SK-N-SH (cell line): ENCODE measurements around the gene CASQ1. TPM values are rescaled to one million over a fixed set of nuclear protein-coding genes. Genes with fewer than 3 reads are reported as not detected.

ENCODE experiments used
- CTCF ChIA-PET: fragments of 300-600, 350-600 bp; formaldehyde crosslinking; extraction: SDS; loops from one replicate; lab custom pipeline; 2021; lab: Yijun Ruan, JAX
- POLR2A ChIA-PET: fragments of 350-600 bp; sonication (Branson Sonifier 250); formaldehyde crosslinking; extraction: SDS; loops from one replicate; lab custom pipeline; 2020; ENCODE audit warnings: antibody characterized with exemption, inconsistent platforms; lab: Yijun Ruan, JAX
- DNase-seq: peaks from one replicate; pipeline ENCODE4 v3.0.0; 2012
- H2AFZ ChIP-seq: fragments of 200-600 bp; sonication (generic); 2 replicates; pipeline ENCODE4 v1.8.1; 2016; ENCODE audit warnings: antibody characterized with exemption, mild to moderate bottlenecking, low read depth
- H3F3A ChIP-seq: fragments of 200-600 bp; sonication (generic); replicated peaks from 2 replicates; pipeline ENCODE3; 2016; ENCODE audit warnings: antibody characterized with exemption, mild to moderate bottlenecking; ENCODE audit not compliant: insufficient read depth
- H3K27ac ChIP-seq, 2 experiments: fragments of 200-500 bp in 1 of 2; fragments of 200-600 bp in 1 of 2; sonication (Bioruptor generic) in 1 of 2; sonication (generic), shearing (Covaris generic) in 1 of 2; 2 replicates each; pipeline versions ENCODE4 v1.5.1 to v1.6.1; 2014 to 2016; ENCODE audit warnings: low read depth in 2 of 2, inconsistent platforms in 1 of 2, low read length in 1 of 2, mild to moderate bottlenecking in 1 of 2, mixed read lengths in 1 of 2
- H3K27me3 ChIP-seq: fragments of 200-600 bp; sonication (generic), shearing (Covaris generic); 2 replicates; pipeline ENCODE4 v1.6.1; 2016; ENCODE audit warnings: mixed run types; ENCODE audit not compliant: insufficient read depth
- H3K36me3 ChIP-seq, 2 experiments: fragments of 200-500 bp in 1 of 2; fragments of 200-600 bp in 1 of 2; sonication (Bioruptor generic) in 1 of 2; sonication (generic) in 1 of 2; replicated peaks in 1 of 2; 2 replicates each; pipeline versions ENCODE3 to v1.5.1; 2014 to 2016; ENCODE audit warnings: low read length in 1 of 2, mild to moderate bottlenecking in 1 of 2; ENCODE audit not compliant: insufficient read depth in 2 of 2, control insufficient read depth in 1 of 2
- H3K4me1 ChIP-seq, 2 experiments: fragments of 200-500 bp in 1 of 2; fragments of 200-600 bp in 1 of 2; sonication (Bioruptor generic) in 1 of 2; sonication (generic), shearing (Covaris generic) in 1 of 2; 2 replicates each; pipeline versions ENCODE4 v1.5.1 to v1.6.1; 2014 to 2016; ENCODE audit warnings: low read depth in 1 of 2, low read length in 1 of 2, mixed run types in 1 of 2; ENCODE audit not compliant: insufficient read depth in 2 of 2, control insufficient read depth in 1 of 2
- H3K4me2 ChIP-seq: fragments of 200-600 bp; sonication (generic), shearing (Covaris generic); 2 replicates; pipeline ENCODE4 v1.6.1; 2017; ENCODE audit warnings: mixed run types
- H3K4me3 ChIP-seq, 2 experiments: fragments of 200-500 bp in 1 of 2; fragments of 200-600 bp in 1 of 2; sonication (Bioruptor generic) in 1 of 2; sonication (generic), shearing (Covaris generic) in 1 of 2; 2 replicates each; pipeline versions ENCODE4 v1.5.1 to v1.8.1; 2014 to 2016; ENCODE audit warnings: low read depth in 2 of 2, inconsistent platforms in 1 of 2, low read length in 1 of 2, mild to moderate bottlenecking in 1 of 2, mixed read lengths in 1 of 2, moderate library complexity in 1 of 2
- H3K79me2 ChIP-seq: fragments of 200-600 bp; sonication (generic); 2 replicates; pipeline ENCODE4 v1.8.1; 2017; ENCODE audit warnings: mild to moderate bottlenecking; ENCODE audit not compliant: insufficient read depth
- H3K9ac ChIP-seq: fragments of 200-600 bp; sonication (generic); 2 replicates; pipeline ENCODE4 v1.6.1; 2017; ENCODE audit warnings: mixed run types
- H3K9me2 ChIP-seq: fragments of 200-600 bp; sonication (generic); 2 replicates; pipeline ENCODE4 v1.6.1; 2017; ENCODE audit warnings: mixed run types
- H3K9me3 ChIP-seq: fragments of 200-600 bp; sonication (generic); 2 replicates; pipeline ENCODE4 v1.6.1; 2017; ENCODE audit warnings: mixed run types, mild to moderate bottlenecking, moderate library complexity
- H4K20me1 ChIP-seq: fragments of 200-600 bp; sonication (generic); 2 replicates; pipeline ENCODE4 v1.6.1; 2017; ENCODE audit warnings: mild to moderate bottlenecking, mixed run types; ENCODE audit not compliant: insufficient read depth
- EZH2phosphoT487 ChIP-seq: fragments of 200-600 bp; sonication (generic); IDR thresholded peaks from 2 replicates; pipeline ENCODE4 v1.6.1; 2017; ENCODE audit warnings: low read depth, mixed run types, mild to moderate bottlenecking, antibody characterized with exemption, moderate library complexity, borderline replicate concordance
- GATA2 ChIP-seq: sonication (generic); formaldehyde crosslinking; IDR thresholded peaks from 2 replicates; pipeline ENCODE4 v1.5.0; 2020; ENCODE audit warnings: mild to moderate bottlenecking, missing genetic modification reagents
- IRF3 ChIP-seq: fragments of 150-350 bp; IDR thresholded peaks from 2 replicates; pipeline ENCODE4 v1.6.1; 2016; ENCODE audit warnings: mild to moderate bottlenecking, low read depth, low read length
- NRF1 ChIP-seq: IDR thresholded peaks from 2 replicates; pipeline ENCODE4 v1.6.1; 2012; ENCODE audit warnings: low read depth, mild to moderate bottlenecking, low read length
- POLR2AphosphoS5 ChIP-seq: IDR thresholded peaks from 2 replicates; pipeline ENCODE4 v1.6.1; 2012; ENCODE audit warnings: low read depth, low read length
- RAD21 ChIP-seq: IDR thresholded peaks from 2 replicates; pipeline ENCODE4 v1.6.1; 2012; ENCODE audit warnings: mild to moderate bottlenecking, low read length
- RCOR1 ChIP-seq: fragments of 150-350 bp; IDR thresholded peaks from 2 replicates; pipeline ENCODE4 v1.6.1; 2017; ENCODE audit warnings: antibody characterized with exemption, low read length
- REST ChIP-seq: IDR thresholded peaks from 2 replicates; pipeline ENCODE4 v1.6.1; 2012; ENCODE audit warnings: mild to moderate bottlenecking, low read depth, low read length, moderate library complexity
- RFX5 ChIP-seq: IDR thresholded peaks from 2 replicates; pipeline ENCODE4 v1.6.1; 2012; ENCODE audit warnings: mild to moderate bottlenecking, improper control_type of control experiment, low read length
- RXRA ChIP-seq: IDR thresholded peaks from 2 replicates; pipeline ENCODE4 v1.4.0; 2012; ENCODE audit warnings: low read depth, mild to moderate bottlenecking, borderline replicate concordance
- SIN3A ChIP-seq: IDR thresholded peaks from 2 replicates; pipeline ENCODE4 v1.6.1; 2012; ENCODE audit warnings: low read depth, mild to moderate bottlenecking, low read length, moderate library complexity, borderline replicate concordance
- TAF1 ChIP-seq: IDR thresholded peaks from 2 replicates; pipeline ENCODE4 v1.6.1; 2012; ENCODE audit warnings: low read depth, mild to moderate bottlenecking, low read length, moderate library complexity, borderline replicate concordance
- TCF12 ChIP-seq: IDR thresholded peaks from 2 replicates; pipeline ENCODE4 v1.4.0; 2012
- TEAD4 ChIP-seq: IDR thresholded peaks from 2 replicates; pipeline ENCODE4 v1.4.0; 2012; ENCODE audit warnings: mild to moderate bottlenecking, borderline replicate concordance; ENCODE audit not compliant: insufficient read depth
- USF2 ChIP-seq: fragments of 150-350 bp; IDR thresholded peaks from 2 replicates; pipeline ENCODE4 v1.6.1; 2017; ENCODE audit warnings: antibody characterized with exemption, low read length, low read depth, borderline replicate concordance
- YY1 ChIP-seq: IDR thresholded peaks from 2 replicates; pipeline ENCODE4 v1.4.0; 2012; ENCODE audit warnings: low read depth, mild to moderate bottlenecking
- WGBS: methylation state at CpG from one replicate; pipeline ENCODE4 v1.1.6; 2017; ENCODE audit warnings: low lambda C conversion rate; 5-methylcytosine and 5-hydroxymethylcytosine counted together
- polyA plus RNA-seq, 3 experiments: library from polyadenylated mRNA; depleted of rRNA; stranded (reverse); fragments of >200 nt; gene quantifications; 2 replicates each; pipeline ENCODE4 v1.2.3, GENCODE V29; 2012

The CASQ1 gene
- polyA plus RNA-seq, 1 of the 3 experiments (the other 2 are of a cell fraction), result 0.08 TPM

- CTCF ChIA-PET, result interaction anchor here (1.0 to 2.1 kb wide), 2 partner anchors 10 to 93 kb away, joined by 3 to 4 read pairs; no protein-coding TSS in a partner anchor
- Histone ChIP-seq H3K9me2 (no peaks in the 10 kb centered on the region), H3K36me3 (no peaks in the 10 kb centered on the region), H3K27ac (no peak overlapping the region), H2AFZ (no peak overlapping the region), H4K20me1 (no peaks in the 10 kb centered on the region), H3K9me3 (no peaks in the 10 kb centered on the region), H3F3A (no peaks in the 10 kb centered on the region), H3K4me1 (no peaks in the 10 kb centered on the region), H3K9ac (no peak overlapping the region), H3K79me2 (no peaks in the 10 kb centered on the region), H3K4me2 (no peak overlapping the region), H3K27me3 (no peaks in the 10 kb centered on the region; the same call in 1 of the 2 replicates), H3K4me3 (no peak overlapping the region)
- 59% methylated on average over 3 of the region's 3 CpGs for WGBS
- TF ChIP-seq SIN3A (no peak), TEAD4 (no peak), GATA2 (CRISPR knock-in tag) (no peak), EZH2phosphoT487 (no peak), POLR2AphosphoS5 (no peak), NRF1 (no peak), TCF12 (no peak), RAD21 (no peak)
- POLR2A ChIA-PET, result no interaction called here
- DNase-seq, result no peak
Observed at GRCh38 chr1:160158031-160158430, 32.3 kb upstream of the CASQ1 start.

- Histone ChIP-seq H2AFZ (no peak overlapping the region), H3K36me3 (no peaks in the 10 kb centered on the region), H3K9ac (no peak overlapping the region), H3F3A (no peaks in the 10 kb centered on the region), H3K79me2 (no peaks in the 10 kb centered on the region), H3K9me2 (no peaks in the 10 kb centered on the region), H3K9me3 (no peaks in the 10 kb centered on the region), H3K4me1 (no peaks in the 10 kb centered on the region), H3K27ac (no peak overlapping the region), H3K27me3 (no peaks in the 10 kb centered on the region; the same call in 1 of the 2 replicates), H4K20me1 (no peaks in the 10 kb centered on the region), H3K4me3 (no peak overlapping the region), H3K4me2 (no peak overlapping the region)
- WGBS, result 28% methylated on average over 4 of the region's 4 CpGs
- POLR2A ChIA-PET, result no interaction called here
- TF ChIP-seq IRF3, result no peak
- TF ChIP-seq RCOR1, result no peak
- no peak for DNase-seq
- CTCF ChIA-PET, result interaction anchor here (1.0 to 2.1 kb wide), 2 partner anchors 10 to 93 kb away, joined by 3 to 4 read pairs; no protein-coding TSS in a partner anchor
Observed at GRCh38 chr1:160158534-160158933, 31.8 kb upstream of the CASQ1 start.

GRCh38 chr1:160159846-160160245, 30.5 kb upstream of the CASQ1 start:
- Histone ChIP-seq H3K4me2 (no peak overlapping the region), H3K79me2 (no peaks in the 10 kb centered on the region), H3K4me1 (no peaks in the 10 kb centered on the region), H3K27me3 (no peaks in the 10 kb centered on the region; the same call in 1 of the 2 replicates), H4K20me1 (no peaks in the 10 kb centered on the region), H3K36me3 (no peaks in the 10 kb centered on the region), H3K9me2 (no peaks in the 10 kb centered on the region), H3K4me3 (no peak overlapping the region), H2AFZ (no peak overlapping the region), H3F3A (no peaks in the 10 kb centered on the region), H3K27ac (no peak overlapping the region), H3K9me3 (no peaks in the 10 kb centered on the region), H3K9ac (no peak overlapping the region)
- ChIA-PET CTCF (interaction anchor here (1.0 to 4.3 kb wide), 2 partner anchors 33 to 132 kb away, joined by 3 to 18 read pairs; no protein-coding TSS in a partner anchor), POLR2A (no interaction called here)
- DNase-seq, result no peak
- no peak for TF ChIP-seq NRF1
- no peak for TF ChIP-seq YY1
- no peak for TF ChIP-seq TAF1
- no peak for TF ChIP-seq RXRA
- no peak for TF ChIP-seq REST
- no peak for TF ChIP-seq RFX5
- no peak for TF ChIP-seq USF2
- TF ChIP-seq, all 33 proteins: peak for 0
